Neural crest cell (in vitro differentiated cells): ENCODE results near the gene UBAP2. TPM values are rescaled to one million over a fixed set of nuclear protein-coding genes. Genes with fewer than 3 reads are reported as not detected.
A peak's percentile ranks its signal among the peaks of the same experiment; 100 is the strongest.

Source experiments
- DNase-seq: peaks from one replicate; pipeline ENCODE4 v3.0.0; 2021; ENCODE audit warnings: low read depth, mixed read lengths, low spot score
- H3K27ac Mint-ChIP-seq: one replicate; pipeline ENCODE4 v1.8.0; 2021; ENCODE audit warnings: mild to moderate bottlenecking, mixed read lengths; ENCODE audit not compliant: unreplicated experiment
- H3K27me3 Mint-ChIP-seq: 2 replicates; pipeline ENCODE4 v1.8.0; 2021; ENCODE audit warnings: low read depth, mild to moderate bottlenecking, mixed read lengths
- H3K36me3 Mint-ChIP-seq: 2 replicates; pipeline ENCODE4 v1.8.0; 2021; ENCODE audit warnings: low read depth, mild to moderate bottlenecking, mixed read lengths
- H3K4me1 Mint-ChIP-seq: 2 replicates; pipeline ENCODE4 v1.8.0; 2021; ENCODE audit warnings: mixed read lengths
- H3K4me3 Mint-ChIP-seq: one replicate; pipeline ENCODE4 v1.8.0; 2021; ENCODE audit warnings: mild to moderate bottlenecking, mixed read lengths
- H3K9me3 Mint-ChIP-seq: 2 replicates; pipeline ENCODE4 v1.8.0; 2021; ENCODE audit warnings: mixed read lengths
- total RNA-seq: library from RNA; stranded (reverse); gene quantifications from 2 replicates; pipeline ENCODE4 v1.2.1, GENCODE V29; 2021
- TF ChIP-seq, protein P1 (sequence below): fragments of 200-600 bp; sonication (generic); conservative IDR thresholded peaks from 2 replicates; pipeline ENCODE4 v1.5.0; 2021; ENCODE audit warnings: antibody characterized with exemption, mild to moderate bottlenecking

Gene UBAP2
- total RNA-seq, 1 donor from 2014 or later = 62.7 TPM

DNA sequence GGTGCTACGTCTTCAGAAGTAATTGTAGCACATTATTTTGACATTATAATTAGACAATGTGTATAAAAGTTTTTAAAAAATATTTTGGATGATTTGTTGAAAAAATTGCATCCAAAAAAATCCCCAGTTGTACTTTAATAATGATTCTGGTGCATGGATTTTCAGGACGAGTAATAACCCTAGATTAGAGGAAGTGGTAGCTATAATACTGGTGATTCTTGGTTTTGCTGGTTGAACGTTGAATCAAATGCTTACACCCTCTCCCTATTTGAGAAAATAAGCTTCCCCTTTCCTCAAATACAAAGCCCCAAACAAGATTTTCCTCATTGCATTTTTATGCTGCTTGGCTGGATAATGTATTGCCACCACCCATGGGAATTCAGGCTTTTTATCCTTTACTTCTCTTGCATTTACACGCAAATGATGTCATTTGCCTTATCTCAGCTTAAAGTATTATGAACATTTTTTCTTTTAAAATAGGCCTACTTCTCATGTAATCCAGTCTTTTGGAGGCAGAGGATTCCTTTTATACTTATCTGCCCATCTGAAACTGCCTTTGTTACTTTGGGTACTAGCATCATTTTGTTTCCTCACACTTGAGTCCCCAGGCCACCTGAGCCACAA lies 145.4 kb downstream of the UBAP2 start:
- no peaks in the 10 kb centered on the region for H3K9me3 Mint-ChIP-seq
- peaks cover 15% of the 10 kb centered on the region for H3K36me3 Mint-ChIP-seq
- H3K4me3 Mint-ChIP-seq = peak overlapping the region; percentile 6
- TF ChIP-seq, protein P1, sequence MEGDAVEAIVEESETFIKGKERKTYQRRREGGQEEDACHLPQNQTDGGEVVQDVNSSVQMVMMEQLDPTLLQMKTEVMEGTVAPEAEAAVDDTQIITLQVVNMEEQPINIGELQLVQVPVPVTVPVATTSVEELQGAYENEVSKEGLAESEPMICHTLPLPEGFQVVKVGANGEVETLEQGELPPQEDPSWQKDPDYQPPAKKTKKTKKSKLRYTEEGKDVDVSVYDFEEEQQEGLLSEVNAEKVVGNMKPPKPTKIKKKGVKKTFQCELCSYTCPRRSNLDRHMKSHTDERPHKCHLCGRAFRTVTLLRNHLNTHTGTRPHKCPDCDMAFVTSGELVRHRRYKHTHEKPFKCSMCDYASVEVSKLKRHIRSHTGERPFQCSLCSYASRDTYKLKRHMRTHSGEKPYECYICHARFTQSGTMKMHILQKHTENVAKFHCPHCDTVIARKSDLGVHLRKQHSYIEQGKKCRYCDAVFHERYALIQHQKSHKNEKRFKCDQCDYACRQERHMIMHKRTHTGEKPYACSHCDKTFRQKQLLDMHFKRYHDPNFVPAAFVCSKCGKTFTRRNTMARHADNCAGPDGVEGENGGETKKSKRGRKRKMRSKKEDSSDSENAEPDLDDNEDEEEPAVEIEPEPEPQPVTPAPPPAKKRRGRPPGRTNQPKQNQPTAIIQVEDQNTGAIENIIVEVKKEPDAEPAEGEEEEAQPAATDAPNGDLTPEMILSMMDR = no peak
- H3K27me3 Mint-ChIP-seq = no peaks in the 10 kb centered on the region
- DNase-seq = no peak
- H3K27ac Mint-ChIP-seq = no peak overlapping the region
- peaks cover 21% of the 10 kb centered on the region for H3K4me1 Mint-ChIP-seq

DNA sequence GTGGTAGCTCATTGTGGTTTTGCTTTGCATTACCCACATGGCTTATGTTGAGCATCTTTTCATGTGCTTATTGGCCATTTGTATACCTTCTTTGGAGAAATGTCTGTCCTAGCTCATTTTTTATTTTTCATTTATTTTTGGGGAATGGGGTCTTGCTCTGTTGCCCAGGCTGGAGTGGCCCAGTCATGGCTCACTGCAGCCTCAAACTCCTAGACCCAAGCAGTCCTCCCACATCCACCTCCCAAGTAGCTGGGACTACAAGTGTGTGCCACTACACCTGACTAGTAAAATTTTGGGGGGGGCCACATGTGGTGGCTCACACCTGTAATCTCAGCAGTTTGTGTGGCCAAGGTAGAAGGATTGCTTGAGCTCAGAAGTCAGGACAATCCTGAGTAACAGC lies 154.4 kb downstream of the UBAP2 start:
- TF ChIP-seq, protein P1 = no peak
- no peaks in the 10 kb centered on the region for H3K4me1 Mint-ChIP-seq
- DNase-seq = no peak
- H3K27me3 Mint-ChIP-seq = no peaks in the 10 kb centered on the region
- H3K27ac Mint-ChIP-seq = no peak overlapping the region
- no peak overlapping the region for H3K4me3 Mint-ChIP-seq
- H3K36me3 Mint-ChIP-seq = peaks cover 10% of the 10 kb centered on the region
- H3K9me3 Mint-ChIP-seq = no peaks in the 10 kb centered on the region

DNA sequence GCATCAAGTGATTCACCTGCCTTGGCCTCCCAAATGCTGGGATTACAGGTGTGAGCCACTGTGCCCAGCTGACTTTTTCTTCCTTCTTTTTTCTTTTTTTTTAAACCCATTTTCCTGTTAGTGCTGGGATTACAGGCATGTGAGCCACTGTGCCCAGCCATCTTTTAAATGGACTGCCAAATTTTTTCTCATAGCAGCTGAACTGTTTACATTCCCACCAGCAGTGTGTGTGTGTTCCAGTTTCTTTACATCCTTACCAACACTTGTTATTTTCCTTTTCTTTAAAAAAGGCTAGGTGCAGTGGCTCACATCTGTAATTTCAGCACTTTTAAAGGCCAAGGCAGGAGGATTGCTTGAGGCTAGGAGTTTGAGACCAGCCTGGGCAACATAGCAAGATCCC lies 154.8 kb downstream of the UBAP2 start:
- Mint-ChIP-seq H3K4me3 (no peak overlapping the region), H3K9me3 (no peaks in the 10 kb centered on the region), H3K27me3 (no peaks in the 10 kb centered on the region), H3K27ac (no peak overlapping the region), H3K36me3 (peaks cover 10% of the 10 kb centered on the region), H3K4me1 (no peaks in the 10 kb centered on the region)
- DNase-seq = no peak
- TF ChIP-seq, protein P1 = no peak

DNA sequence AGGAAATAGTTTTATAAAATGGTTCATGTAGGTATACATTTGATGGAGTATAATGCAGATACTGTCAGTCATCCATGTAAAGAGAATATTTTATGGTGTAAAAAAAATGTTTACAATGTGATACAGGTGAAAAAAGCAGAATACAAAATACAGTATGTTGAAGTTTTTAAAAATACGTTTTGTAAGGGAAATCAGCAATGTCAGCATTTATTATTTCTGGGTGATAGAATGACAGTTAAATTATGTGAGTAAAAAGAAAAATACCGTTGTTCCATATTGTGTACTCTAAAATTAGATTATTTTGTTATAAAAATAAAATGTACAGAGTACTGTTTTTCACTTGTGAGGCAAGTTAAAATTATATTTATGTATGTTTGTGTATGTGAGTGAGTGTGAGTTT lies 162.7 kb downstream of the UBAP2 start:
- Mint-ChIP-seq H3K36me3 (peaks cover 6% of the 10 kb centered on the region), H3K9me3 (no peaks in the 10 kb centered on the region), H3K27ac (no peak overlapping the region), H3K4me3 (no peak overlapping the region), H3K27me3 (no peaks in the 10 kb centered on the region), H3K4me1 (peaks cover 9% of the 10 kb centered on the region)
- TF ChIP-seq, protein P1 = no peak
- DNase-seq = no peak

DNA sequence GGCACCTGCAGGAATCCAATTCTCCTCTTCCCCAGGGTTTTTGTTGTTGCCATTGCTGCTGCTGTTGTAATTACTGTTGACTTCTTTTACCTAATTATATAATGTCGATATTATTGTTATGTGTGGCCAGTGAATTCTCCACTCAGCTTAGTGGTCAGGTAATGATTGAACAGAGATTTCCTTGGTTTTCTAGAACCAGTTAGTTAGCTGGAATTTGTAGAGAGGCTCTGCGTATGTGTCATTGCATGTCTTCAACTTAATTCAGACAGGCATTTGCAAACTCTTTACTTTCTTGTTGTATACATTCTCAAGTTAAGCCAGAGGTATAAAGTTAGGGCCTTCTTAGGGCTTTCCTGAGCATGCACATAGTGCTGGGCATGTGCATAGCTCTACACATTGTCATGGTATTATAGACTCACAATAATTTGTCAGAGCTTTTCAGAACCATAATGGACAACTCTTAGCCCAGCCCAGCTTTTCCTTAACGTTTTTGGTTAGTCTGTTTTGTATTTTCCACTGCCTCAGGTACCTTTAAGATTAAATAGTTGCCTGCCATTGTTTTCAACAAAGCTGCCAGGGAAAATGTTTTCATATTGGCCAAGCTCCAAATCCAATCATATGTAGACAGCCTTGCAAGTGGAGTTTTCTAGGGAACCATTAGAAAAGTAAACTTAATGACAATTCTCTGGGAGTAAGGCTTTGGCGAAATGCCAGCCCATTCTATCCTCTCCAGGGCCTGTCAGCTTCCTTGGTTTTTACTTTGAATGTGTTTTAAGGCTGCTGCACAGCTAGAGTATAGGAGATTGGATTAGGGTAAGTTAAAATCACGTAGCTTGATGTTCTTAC lies 163.6 kb downstream of the UBAP2 start:
- Mint-ChIP-seq H3K4me1 (peaks cover 15% of the 10 kb centered on the region), H3K4me3 (no peak overlapping the region), H3K27me3 (no peaks in the 10 kb centered on the region), H3K9me3 (no peaks in the 10 kb centered on the region), H3K27ac (peak overlapping the region; percentile 5), H3K36me3 (peaks cover 4% of the 10 kb centered on the region)
- TF ChIP-seq, protein P1 = no peak
- no peak for DNase-seq
